H9 (cell line): ENCODE results near the gene SZRD1. TPM values are rescaled to one million over a fixed set of nuclear protein-coding genes. Genes with fewer than 3 reads are reported as not detected.

Experiments used
- DNase-seq: peaks from one replicate; pipeline ENCODE4 v3.0.0-alpha.2; 2017
- H2AFZ ChIP-seq: one replicate; pipeline ENCODE4 v1.6.1; 2013; ENCODE audit warnings: mild to moderate bottlenecking, low read length, control low read depth, moderate library complexity
- H2AK5ac ChIP-seq: 2 replicates; pipeline ENCODE4 v1.6.1; 2013; ENCODE audit warnings: low read length, control low read depth, mixed read lengths; ENCODE audit not compliant: insufficient read length
- H2BK120ac ChIP-seq: one replicate; pipeline ENCODE4 v1.6.1; 2013; ENCODE audit warnings: low read depth, mild to moderate bottlenecking, low read length, control low read depth, inconsistent platforms; ENCODE audit not compliant: poor library complexity, severe bottlenecking
- H2BK12ac ChIP-seq: 2 replicates; pipeline ENCODE4 v1.6.1; 2013; ENCODE audit warnings: low read length, control low read depth, mixed read lengths, low read depth; ENCODE audit not compliant: insufficient read length
- H2BK15ac ChIP-seq: 2 replicates; pipeline ENCODE4 v1.6.1; 2013; ENCODE audit warnings: low read depth, low read length, control low read depth
- H2BK20ac ChIP-seq: one replicate; pipeline ENCODE4 v1.6.1; 2013; ENCODE audit warnings: low read depth, mild to moderate bottlenecking, low read length, control low read depth, inconsistent platforms; ENCODE audit not compliant: poor library complexity, severe bottlenecking
- H2BK5ac ChIP-seq: 2 replicates; pipeline ENCODE4 v1.6.1; 2013; ENCODE audit warnings: low read length, control low read depth, mixed read lengths; ENCODE audit not compliant: insufficient read length
- H3K14ac ChIP-seq: 2 replicates; pipeline ENCODE4 v1.6.1; 2013; ENCODE audit warnings: low read length, control low read depth; ENCODE audit not compliant: insufficient read depth
- H3K18ac ChIP-seq: 2 replicates; pipeline ENCODE4 v1.6.1; 2013; ENCODE audit warnings: low read depth, mild to moderate bottlenecking, mixed read lengths, low read length, control low read depth; ENCODE audit not compliant: insufficient read length
- H3K23ac ChIP-seq: 2 replicates; pipeline ENCODE4 v1.6.1; 2013; ENCODE audit warnings: low read length, control low read depth, mixed read lengths, low read depth; ENCODE audit not compliant: insufficient read length
- H3K23me2 ChIP-seq: 2 replicates; pipeline ENCODE4 v1.6.1; 2013; ENCODE audit warnings: low read depth, mild to moderate bottlenecking, mixed read lengths, low read length, control low read depth; ENCODE audit not compliant: insufficient read length, poor library complexity, severe bottlenecking
- H3K27ac ChIP-seq: 2 replicates; pipeline ENCODE4 v1.5.1; 2013; ENCODE audit warnings: low read length, control low read depth, mixed read lengths, low read depth; ENCODE audit not compliant: insufficient read length
- H3K27me3 ChIP-seq: 2 replicates; pipeline ENCODE4 v1.6.1; 2013; ENCODE audit warnings: low read length, control low read depth, inconsistent platforms; ENCODE audit not compliant: insufficient read depth
- H3K4ac ChIP-seq: 2 replicates; pipeline ENCODE4 v1.6.1; 2013; ENCODE audit warnings: low read depth, mild to moderate bottlenecking, control low read depth, inconsistent platforms, low read length, moderate library complexity
- H3K4me1 ChIP-seq: 2 replicates; pipeline ENCODE4 v1.6.1; 2013; ENCODE audit warnings: low read length, control low read depth, inconsistent platforms; ENCODE audit not compliant: insufficient read depth
- H3K4me2 ChIP-seq: 2 replicates; pipeline ENCODE4 v1.6.1; 2013; ENCODE audit warnings: low read length, control low read depth, mixed read lengths; ENCODE audit not compliant: insufficient read length, insufficient read depth
- H3K56ac ChIP-seq: 2 replicates; pipeline ENCODE4 v1.6.1; 2013; ENCODE audit warnings: low read depth, mild to moderate bottlenecking, mixed read lengths, low read length, control low read depth; ENCODE audit not compliant: insufficient read length
- H3K79me1 ChIP-seq: 2 replicates; pipeline ENCODE4 v1.6.1; 2013; ENCODE audit warnings: low read depth, mild to moderate bottlenecking, moderate library complexity, low read length, control low read depth, inconsistent platforms; ENCODE audit not compliant: insufficient read depth, poor library complexity, severe bottlenecking
- H3K79me2 ChIP-seq: 2 replicates; pipeline ENCODE4 v1.6.1; 2013; ENCODE audit warnings: low read length, control low read depth, inconsistent platforms; ENCODE audit not compliant: insufficient read depth
- H3K9ac ChIP-seq: 2 replicates; pipeline ENCODE4 v1.6.1; 2013; ENCODE audit warnings: low read length, control low read depth, mixed read lengths; ENCODE audit not compliant: insufficient read length; ENCODE audit errors: extremely low read depth
- H3K9me3 ChIP-seq: one replicate; pipeline ENCODE4 v1.6.1; 2013; ENCODE audit warnings: low read depth, low read length, inconsistent platforms; ENCODE audit not compliant: control insufficient read depth
- H3T11ph ChIP-seq: one replicate; pipeline ENCODE4 v1.6.1; 2013; ENCODE audit warnings: mild to moderate bottlenecking, low read length, control low read depth, inconsistent platforms
- H4K20me1 ChIP-seq: one replicate; pipeline ENCODE4 v1.6.1; 2013; ENCODE audit not compliant: control insufficient read depth, insufficient read length, insufficient read depth
- H4K5ac ChIP-seq: 2 replicates; pipeline ENCODE4 v1.6.1; 2013; ENCODE audit warnings: low read depth, mild to moderate bottlenecking, mixed read lengths, low read length, control low read depth; ENCODE audit not compliant: insufficient read length
- H4K8ac ChIP-seq: replicated peaks from 2 replicates; pipeline ENCODE4 v1.6.1; 2013; ENCODE audit warnings: low read length, control low read depth, mixed read lengths, low read depth; ENCODE audit not compliant: insufficient read length
- H4K91ac ChIP-seq: 2 replicates; pipeline ENCODE4 v1.6.1; 2013; ENCODE audit warnings: low read depth, mild to moderate bottlenecking, moderate library complexity, mixed read lengths, low read length, control low read depth; ENCODE audit not compliant: insufficient read length
- H3K27ac Mint-ChIP-seq, 3 experiments: 2 replicates in 2 of 3; 3 replicates in 1 of 3; pipeline ENCODE4 v1.8.0; 2020 to 2021; ENCODE audit warnings: mixed read lengths in 3 of 3, mild to moderate bottlenecking in 1 of 3, moderate library complexity in 1 of 3
- H3K27me3 Mint-ChIP-seq: 2 replicates; pipeline ENCODE4 v1.8.0; 2021; ENCODE audit warnings: low read depth, mild to moderate bottlenecking, moderate library complexity, mixed read lengths
- H3K36me3 Mint-ChIP-seq, 3 experiments: 2 replicates in 2 of 3; 3 replicates in 1 of 3; pipeline ENCODE4 v1.8.0; 2020 to 2021; ENCODE audit warnings: low read depth in 3 of 3, mixed read lengths in 3 of 3; ENCODE audit not compliant: insufficient read depth in 1 of 3
- H3K4me1 Mint-ChIP-seq, 2 experiments: 2 replicates each; pipeline ENCODE4 v1.8.0; 2020; ENCODE audit warnings: mixed read lengths in 2 of 2
- H3K4me3 Mint-ChIP-seq, 2 experiments: 2 replicates in 1 of 2; 3 replicates in 1 of 2; pipeline ENCODE4 v1.8.0; 2020 to 2021; ENCODE audit warnings: mild to moderate bottlenecking in 2 of 2, mixed read lengths in 2 of 2, moderate library complexity in 1 of 2
- H3K9me3 Mint-ChIP-seq, 2 experiments: 2 replicates in 1 of 2; 3 replicates in 1 of 2; pipeline ENCODE4 v1.8.0; 2020; ENCODE audit warnings: mild to moderate bottlenecking in 2 of 2, mixed read lengths in 2 of 2, moderate library complexity in 1 of 2
- CTCF ChIP-seq: fragments of 200-600 bp; sonication (generic); conservative IDR thresholded peaks from 3 replicates; pipeline ENCODE4 v1.8.0; 2021; ENCODE audit warnings: antibody characterized with exemption, mild to moderate bottlenecking
- WGBS: extraction: QIAGEN DNeasy Blood & Tissue Kit; methylation state at CpG from one replicate; pipeline ENCODE4 v1.1.7; 2013; ENCODE audit warnings: missing lambda C conversion rate, low lambda C conversion rate, mixed read lengths; ENCODE audit not compliant: insufficient read length; ENCODE audit errors: extremely low coverage; 5-methylcytosine and 5-hydroxymethylcytosine counted together
- total RNA-seq: library from RNA; stranded (reverse); gene quantifications from 2 replicates; pipeline ENCODE4 v1.2.1, GENCODE V29; 2021

SZRD1 gene
- total RNA-seq, 1 experiment from 2014 or later: 118 TPM

GRCh38 chr1:16422041-16422440 lies 55.0 kb downstream of the SZRD1 start:
- H3K4ac ChIP-seq: no peak overlapping the region
- no peak overlapping the region for H3T11ph ChIP-seq
- H4K5ac ChIP-seq: no peak overlapping the region
- no peaks in the 10 kb centered on the region for H3K9me3 ChIP-seq
- H2AFZ ChIP-seq: no peak overlapping the region
- H3K9ac ChIP-seq: no peak overlapping the region
- H2BK12ac ChIP-seq: no peak overlapping the region
- H4K91ac ChIP-seq: no peak overlapping the region
- TF ChIP-seq CTCF: no peak
- no peak overlapping the region for H2BK120ac ChIP-seq
- H3K56ac ChIP-seq: no peak overlapping the region
- no peak overlapping the region for H2BK20ac ChIP-seq
- no peaks in the 10 kb centered on the region for H3K23me2 ChIP-seq
- Mint-ChIP-seq H3K9me3 (no peaks in the 10 kb centered on the region), H3K27me3 (peaks cover 9% of the 10 kb centered on the region; the same call in 1 of the 2 replicates), H3K36me3 (no peaks in the 10 kb centered on the region), H3K4me1 (peaks cover 13% of the 10 kb centered on the region in 2 experiments), H3K4me3 (no peak overlapping the region), H3K27ac (no peak overlapping the region)
- no peak overlapping the region for H3K14ac ChIP-seq
- H3K23ac ChIP-seq: no peak overlapping the region
- H2BK15ac ChIP-seq: no peak overlapping the region
- H4K8ac ChIP-seq: no peak overlapping the region
- H3K4me1 ChIP-seq: peaks cover 3% of the 10 kb centered on the region; the same call in 1 of the 2 replicates
- H3K18ac ChIP-seq: no peak overlapping the region
- no peaks in the 10 kb centered on the region for H4K20me1 ChIP-seq
- H2AK5ac ChIP-seq: no peak overlapping the region
- H3K79me1 ChIP-seq: no peaks in the 10 kb centered on the region
- no peak overlapping the region for H2BK5ac ChIP-seq
- no peak for DNase-seq
- H3K4me2 ChIP-seq: no peak overlapping the region
- H3K27ac ChIP-seq: no peak overlapping the region
- H3K79me2 ChIP-seq: no peaks in the 10 kb centered on the region
- H3K27me3 ChIP-seq: no peaks in the 10 kb centered on the region; the same call in 1 of the 2 replicates
- WGBS: no CpG with 5 or more reads among the region's 7 CpGs
